Right ventricle myocardium inferior (tissue), 1 donor: ENCODE data around the gene NTSR1. TPM values are rescaled to one million over a fixed set of nuclear protein-coding genes. Genes with fewer than 3 reads are reported as not detected.

Experiments
- ATAC-seq: fragments of 200-7000 bp; cut with Tn5 transposase; one replicate; pipeline ENCODE4 v1.9.1; 2020; ENCODE audit warnings: mild to moderate bottlenecking, moderate library complexity
- DNase-seq: peaks from one replicate; pipeline ENCODE4 v3.0.0; 2021; ENCODE audit errors: missing footprints
- intact Hi-C: fragments of 100-400 bp; cut with DNase I; formaldehyde crosslinking; loops from one replicate; pipeline ENCODE4 v1.11.0; 2022
- total RNA-seq: library from RNA; stranded (reverse); fragmentation: NEBNext Ultra II Directional; extraction: Animal tissue kit (Norgen Biotek cat#: 25700); gene quantifications from one replicate; pipeline ENCODE4 v1.2.1, GENCODE V29; 2021
- donor health status: DM: no; HTN: yes; CAD: no; lungs with severe emphysema.

Gene NTSR1
- total RNA-seq, 1 donor from 2014 or later, result not detected

GRCh38 chr20:62799459-62799858, 90.8 kb downstream of the NTSR1 start:
- intact Hi-C loops, result loop anchor here (10.0 kb wide), 2 partner anchors 415 to 495 kb away; partner anchors contain the start of genes ADRM1 and RPS21
- no peak for DNase-seq
- no peak for ATAC-seq

- ATAC-seq (no peak), DNase-seq (no peak)
- intact Hi-C loops, result loop anchor here (10.0 kb wide), 2 partner anchors 415 to 495 kb away; partner anchors contain the start of genes ADRM1 and RPS21
These were observed 91.2 kb downstream of the NTSR1 start for GRCh38 chr20:62799873-62800272.

GRCh38 chr20:62800314-62801259, 92.0 kb downstream of the NTSR1 start:
- intact Hi-C loops, result no loop called here
- no peak for ATAC-seq
- DNase-seq, result peak; percentile 62

- intact Hi-C loops, result no loop called here
- peak; percentile 22 for ATAC-seq
- DNase-seq, result peak; percentile 46
These were observed 92.8 kb downstream of the NTSR1 start for GRCh38 chr20:62801284-62802010.

- no peak for DNase-seq
- ATAC-seq, result peak; percentile 26
- intact Hi-C loops, result no loop called here
These were observed 93.5 kb downstream of the NTSR1 start for GRCh38 chr20:62802026-62802712.

- ATAC-seq (no peak), DNase-seq (peak; percentile 60)
- intact Hi-C loops, result no loop called here
These were observed 95.5 kb downstream of the NTSR1 start for GRCh38 chr20:62804021-62804626.

- DNase-seq (peak; percentile 85), ATAC-seq (no peak)
- intact Hi-C loops, result no loop called here
These were observed 96.1 kb downstream of the NTSR1 start, which contains the start of gene OGFR for GRCh38 chr20:62804627-62805154. Gene OGFR, plus strand, starts transcription at chr20:62804835. Its CDS starts 25 bp downstream, at chr20:62804860.

GRCh38 chr20:62805155-62805710, 96.6 kb downstream of the NTSR1 start:
- intact Hi-C loops, result no loop called here
- no peak for ATAC-seq

GRCh38 chr20:62805711-62806382, 97.2 kb downstream of the NTSR1 start:
- peak; percentile 18 for ATAC-seq

More at GRCh38 chr20:62805155-62805710, 96.6 kb downstream of the NTSR1 start:
- DNase-seq, result no peak

GRCh38 chr20:62806383-62807050, 97.9 kb downstream of the NTSR1 start:
- intact Hi-C loops, result no loop called here
- no peak for ATAC-seq

More at GRCh38 chr20:62805711-62806382, 97.2 kb downstream of the NTSR1 start:
- intact Hi-C loops, result no loop called here
- peak; percentile 84 for DNase-seq

GRCh38 chr20:62807444-62808210, 99.0 kb downstream of the NTSR1 start:
- ATAC-seq, result no peak
- DNase-seq, result no peak
- intact Hi-C loops, result loop anchor here (1.0 kb wide), 1 partner anchor 139 kb away; no protein-coding TSS in a partner anchor

More at GRCh38 chr20:62806383-62807050, 97.9 kb downstream of the NTSR1 start:
- DNase-seq, result no peak

- DNase-seq (peak; percentile 89), ATAC-seq (peak; percentile 52)
- intact Hi-C loops, result loop anchor here (1.0 kb wide), 1 partner anchor 140 kb away; no protein-coding TSS in a partner anchor
These were observed 99.7 kb downstream of the NTSR1 start for GRCh38 chr20:62808211-62808865.

GRCh38 chr20:62809530-62810428, 101.1 kb downstream of the NTSR1 start:
- DNase-seq (no peak), ATAC-seq (no peak)
- intact Hi-C loops, result no loop called here

GRCh38 chr20:62811320-62811719, 102.7 kb downstream of the NTSR1 start:
- ATAC-seq (no peak), DNase-seq (no peak)
- intact Hi-C loops, result no loop called here
